Motor neuron (in vitro differentiated cells): Measurements from ENCODE around the gene ITPK1. TPM values are rescaled to one million over a fixed set of nuclear protein-coding genes. Genes with fewer than 3 reads are reported as not detected.

Source experiments
- ATAC-seq, 8 experiments: fragments of 200-7000 bp; cut with Tn5 transposase; replicated peaks in 6 of 8; 2 replicates each; pipeline ENCODE4 v1.8.0; 2021; ENCODE audit warnings: mild to moderate bottlenecking in 8 of 8, moderate library complexity in 8 of 8
- H3K27ac ChIP-seq, 2 donors: fragments of 250-450 bp; sonication (Bioruptor Pico); 2 replicates each; pipeline ENCODE4 v1.9.0; 2021; ENCODE audit warnings: antibody characterized with exemption in 2 of 2, mild to moderate bottlenecking in 2 of 2, moderate library complexity in 1 of 2
- H3K4me1 ChIP-seq, 2 donors: fragments of 250-450 bp; sonication (Bioruptor Pico); replicated peaks in 1 of 2; 2 replicates each; pipeline ENCODE4 v1.6.1; 2021; ENCODE audit warnings: antibody characterized with exemption in 2 of 2, mild to moderate bottlenecking in 2 of 2, moderate library complexity in 1 of 2
- H3K4me3 ChIP-seq, 5 donors: fragments of 250-450 bp; sonication (Bioruptor Pico); 2 replicates each; pipeline ENCODE4 v1.9.0; 2021; ENCODE audit warnings: antibody characterized with exemption in 5 of 5, mild to moderate bottlenecking in 5 of 5, moderate library complexity in 4 of 5
- WGBS, 10 experiments: fragments of 450-650 bp; shearing (Covaris generic); methylation state at CpG; one replicate each; pipeline ENCODE4 v1.0.0; 2022; 5-methylcytosine and 5-hydroxymethylcytosine counted together
- in situ Hi-C, 9 experiments: fragments of 400-800 bp; cut with MboI; loops; one replicate each; pipeline ENCODE4 v1.15.0; 2021; ENCODE audit warnings: low sequenced_read_pairs in 9 of 9, low pct_unique_long_range_greater_than_20kb in 2 of 9; ENCODE audit not compliant: unreplicated experiment in 9 of 9
- total RNA-seq, 8 experiments: library from RNA; unstranded; fragments of 300-600 nt; gene quantifications; 2 replicates each; pipeline versions ENCODE4 v1.2.3 to v1.2.4, GENCODE V29; 2022

ITPK1 gene
- total RNA-seq, 8 experiments from 2014 or later: 16.2 to 37.3 (median 22.4) TPM

GRCh38 chr14:93084866-93085857 is 30.6 kb downstream of the ITPK1 start:
- peak in 3 of 8 experiments; percentile 13 to 32 (median 17) for ATAC-seq
- Histone ChIP-seq H3K4me3 (no peak overlapping the region), H3K4me1 (peaks cover 8 to 10% of the 10 kb centered on the region in 2 donors), H3K27ac (no peak overlapping the region)
- 72 to 100% (median 87%) methylated on average over 1 to 17 of the region's 21 CpGs; no CpG with 5 or more reads in 1 of the 10 experiments for WGBS, 10 experiments
- in situ Hi-C loops: no loop called here

- no peak overlapping the region for H3K27ac ChIP-seq
- in situ Hi-C loops: no loop called here
- 82 to 100% (median 100%) methylated on average over 1 to 3 of the region's 4 CpGs; no CpG with 5 or more reads in 5 of the 10 experiments for WGBS, 10 experiments
These were observed 31.3 kb downstream of the ITPK1 start for GRCh38 chr14:93084402-93084801.

GRCh38 chr14:93083917-93084316 is 31.8 kb downstream of the ITPK1 start:
- ATAC-seq: no peak
- 80 to 100% (median 100%) methylated on average over 1 to 3 of the region's 9 CpGs; no CpG with 5 or more reads in 7 of the 10 experiments for WGBS, 10 experiments
- in situ Hi-C loops: no loop called here
- no peak overlapping the region for H3K4me3 ChIP-seq
- peaks cover 8 to 10% of the 10 kb centered on the region in 2 donors for H3K4me1 ChIP-seq
- H3K27ac ChIP-seq: no peak overlapping the region

More at GRCh38 chr14:93084402-93084801, 31.3 kb downstream of the ITPK1 start:
- no peak overlapping the region for H3K4me3 ChIP-seq
- peaks cover 8 to 10% of the 10 kb centered on the region in 2 donors for H3K4me1 ChIP-seq
- ATAC-seq: no peak

- no peak for ATAC-seq
- Histone ChIP-seq H3K4me1 (peaks cover 8 to 10% of the 10 kb centered on the region in 2 donors), H3K4me3 (no peak overlapping the region), H3K27ac (no peak overlapping the region)
- in situ Hi-C loops: no loop called here
- WGBS, 10 experiments: 86 to 100% (median 90%) methylated on average over 1 to 8 of the region's 12 CpGs; no CpG with 5 or more reads in 3 of the 10 experiments
These were observed 33.1 kb downstream of the ITPK1 start for GRCh38 chr14:93082576-93083001.

GRCh38 chr14:93081876-93082570 is 33.7 kb downstream of the ITPK1 start:
- Histone ChIP-seq H3K27ac (no peak overlapping the region), H3K4me3 (no peak overlapping the region), H3K4me1 (peaks cover 8 to 10% of the 10 kb centered on the region in 2 donors)
- no peak for ATAC-seq
- in situ Hi-C loops: no loop called here
- 71 to 100% (median 81%) methylated on average over 1 to 6 of the region's 14 CpGs; no CpG with 5 or more reads in 7 of the 10 experiments for WGBS, 10 experiments

- no peaks in the 10 kb centered on the region for H3K4me1 ChIP-seq
- in situ Hi-C loops: no loop called here
- H3K4me3 ChIP-seq: no peak overlapping the region
- WGBS, 10 experiments: 80 to 100% (median 93%) methylated on average over 1 to 4 of the region's 5 CpGs; no CpG with 5 or more reads in 4 of the 10 experiments
- H3K27ac ChIP-seq: no peak overlapping the region
- ATAC-seq: no peak
These were observed 35.8 kb downstream of the ITPK1 start for GRCh38 chr14:93079865-93080403.

DNA sequence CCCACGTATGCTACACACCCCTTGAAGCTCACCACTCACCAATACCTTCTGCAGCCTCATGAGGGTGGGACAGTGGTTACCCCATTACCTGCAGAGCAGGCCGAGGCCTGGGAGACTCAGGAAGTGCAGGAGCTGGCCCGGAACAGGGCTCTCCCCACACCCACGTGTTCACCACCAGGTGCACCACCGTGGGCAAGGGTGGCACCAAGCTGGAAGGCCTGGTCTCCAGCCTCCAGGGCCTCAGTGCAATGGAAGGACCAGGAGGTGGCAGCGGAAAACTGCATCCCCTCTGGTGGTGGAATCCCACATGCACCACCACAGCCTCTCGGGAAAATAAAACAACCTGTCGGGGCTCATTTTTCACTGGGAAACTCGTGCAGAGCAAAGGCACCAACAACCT is 36.4 kb downstream of the ITPK1 start:
- Histone ChIP-seq H3K4me1 (peaks cover 5 to 6% of the 10 kb centered on the region in 2 donors), H3K27ac (no peak overlapping the region), H3K4me3 (no peak overlapping the region)
- no peak for ATAC-seq
- in situ Hi-C loops: no loop called here
- 33 to 100% (median 90%) methylated on average over 1 to 4 of the region's 9 CpGs; no CpG with 5 or more reads in 3 of the 10 experiments for WGBS, 10 experiments

- 14 to 100% (median 84%) methylated on average over 1 to 8 of the region's 9 CpGs; no CpG with 5 or more reads in 1 of the 10 experiments for WGBS, 10 experiments
- in situ Hi-C loops: no loop called here
- peak in 2 of 8 experiments; percentile 52 to 63 for ATAC-seq
- no peak overlapping the region for H3K27ac ChIP-seq
- no peak overlapping the region for H3K4me3 ChIP-seq
- peaks cover 10 to 11% of the 10 kb centered on the region in 2 donors for H3K4me1 ChIP-seq
These were observed 36.9 kb downstream of the ITPK1 start for GRCh38 chr14:93078870-93079269.

GRCh38 chr14:93076755-93077154 is 39.0 kb downstream of the ITPK1 start:
- Histone ChIP-seq H3K27ac (no peak overlapping the region), H3K4me1 (peaks cover 11 to 12% of the 10 kb centered on the region in 2 donors), H3K4me3 (no peak overlapping the region)
- no peak for ATAC-seq
- 83 to 100% (median 100%) methylated on average over 1 to 4 of the region's 10 CpGs; no CpG with 5 or more reads in 7 of the 10 experiments for WGBS, 10 experiments
- in situ Hi-C loops: no loop called here

DNA sequence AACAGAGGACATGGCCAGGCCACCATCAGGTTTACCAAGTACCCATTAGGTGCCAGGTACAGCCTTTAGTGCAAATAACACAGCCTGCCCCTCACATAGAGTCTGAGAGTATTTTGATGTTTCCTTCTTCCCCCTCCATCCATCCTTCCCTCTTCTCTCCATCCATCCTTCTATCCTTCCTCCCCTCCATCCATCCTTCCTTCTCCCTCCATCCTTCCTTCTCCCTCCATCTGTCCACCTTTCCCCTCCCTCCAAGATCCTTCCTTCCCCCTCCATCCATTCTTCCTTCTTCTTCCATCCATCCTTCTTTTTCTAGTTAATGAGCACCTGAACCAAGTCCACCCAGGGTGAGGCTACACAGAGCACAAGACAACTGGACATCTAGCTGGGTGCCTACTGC is 39.8 kb downstream of the ITPK1 start:
- ATAC-seq: no peak
- Histone ChIP-seq H3K27ac (no peak overlapping the region), H3K4me1 (peaks cover 11 to 12% of the 10 kb centered on the region in 2 donors), H3K4me3 (no peak overlapping the region)
- in situ Hi-C loops: no loop called here

DNA sequence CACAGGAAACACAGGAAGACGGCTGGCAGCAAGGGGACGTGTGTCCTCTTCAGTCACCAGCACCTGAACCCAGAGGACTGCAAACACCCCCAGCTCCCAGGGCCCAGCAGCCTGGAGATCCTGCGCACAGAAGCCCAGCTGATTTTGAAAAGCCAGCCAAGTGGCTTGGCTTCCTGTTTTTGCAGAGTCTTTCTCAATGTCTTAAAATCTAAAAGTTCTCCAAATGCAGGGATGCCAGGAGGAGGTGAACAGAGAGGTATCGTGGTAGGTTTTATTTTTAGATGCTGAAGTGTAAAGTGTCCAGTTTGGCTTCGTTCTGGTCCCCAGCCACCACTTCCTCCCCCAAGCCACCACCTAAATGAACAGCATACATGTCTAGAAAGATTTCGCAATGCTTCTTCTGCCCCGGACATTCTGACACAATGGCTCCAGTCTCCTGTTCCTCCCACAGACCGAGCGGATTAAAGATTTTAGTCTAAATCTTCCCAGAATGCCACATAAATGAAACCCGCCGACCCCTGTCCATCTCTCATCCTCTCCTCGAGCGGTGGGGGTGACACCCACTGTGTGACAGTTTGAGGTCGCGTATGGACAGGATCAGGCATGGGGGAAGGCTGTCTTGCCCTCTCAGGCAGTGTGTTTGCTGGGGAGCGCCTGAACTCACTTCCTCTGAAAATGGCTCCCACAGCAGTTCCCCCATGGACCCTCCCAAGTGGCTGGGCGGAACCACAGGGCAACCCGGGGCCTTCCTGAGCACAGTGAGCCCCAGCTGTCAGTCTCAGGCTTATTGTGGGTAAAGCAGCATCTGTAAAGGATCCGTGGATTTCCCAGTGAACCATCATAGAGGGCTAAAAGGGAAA is 41.6 kb downstream of the ITPK1 start:
- H3K4me1 ChIP-seq: peaks cover 11 to 12% of the 10 kb centered on the region in 2 donors
- WGBS, 10 experiments: 28 to 100% (median 60%) methylated on average over 2 to 15 of the region's 19 CpGs; no CpG with 5 or more reads in 2 of the 10 experiments
- H3K27ac ChIP-seq: peak overlapping the region; percentile 48 to 67
- in situ Hi-C loops: no loop called here
- peak in 7 of 8 experiments; percentile 24 to 83 (median 61) for ATAC-seq
- no peak overlapping the region for H3K4me3 ChIP-seq

GRCh38 chr14:93073358-93073707 is 42.4 kb downstream of the ITPK1 start:
- no peak overlapping the region for H3K4me3 ChIP-seq
- no peak overlapping the region for H3K27ac ChIP-seq
- no peak for ATAC-seq
- peaks cover 12 to 13% of the 10 kb centered on the region in 2 donors for H3K4me1 ChIP-seq
- in situ Hi-C loops: no loop called here
- WGBS, 10 experiments: 57 to 100% (median 91%) methylated on average over 1 to 4 of the region's 4 CpGs; no CpG with 5 or more reads in 2 of the 10 experiments
